ENCODE data around the gene AFAP1. TPM values are rescaled to one million over a fixed set of nuclear protein-coding genes. Genes with fewer than 3 reads are reported as not detected.

Gene AFAP1
- total RNA-seq, 1 donor from 2014 or later, result 6.7 TPM

DNA sequence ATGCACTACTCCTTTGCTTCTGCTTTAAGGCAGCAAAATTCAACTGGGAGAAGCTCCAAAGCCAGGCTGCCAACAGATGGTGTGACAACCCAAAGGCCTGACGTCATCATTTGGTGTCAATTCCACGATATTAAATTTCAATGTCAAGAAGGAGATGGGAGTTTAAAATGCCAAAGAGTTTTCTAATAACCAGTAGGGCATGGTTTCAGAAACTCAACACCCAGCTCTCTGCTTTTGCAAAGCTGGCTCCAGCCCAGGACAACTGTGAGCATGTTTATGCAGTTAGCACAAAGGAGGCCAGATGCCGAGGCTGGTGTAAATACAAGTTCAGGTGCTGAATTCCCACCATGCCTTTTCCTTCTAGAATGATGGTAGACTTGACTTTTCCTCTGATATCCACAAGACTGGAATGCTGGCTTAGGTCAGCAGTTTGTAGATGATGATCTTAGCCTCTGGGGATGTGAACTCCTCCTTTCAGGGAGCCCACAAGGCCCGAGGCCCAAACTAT, 67.3 kb downstream of the AFAP1 start:
- H3K9me3 ChIP-seq (ENCODE audit: low read depth), result no peaks in the 10 kb centered on the region
- H3K4me2 ChIP-seq, result no peak overlapping the region
- DNase-seq (ENCODE audit: low spot score), result no peak
- H3K27ac Mint-ChIP-seq, result no peak overlapping the region
- H3K27me3 Mint-ChIP-seq (ENCODE audit: insufficient read depth, low read depth), result peaks cover 4% of the 10 kb centered on the region
- H3K4me3 Mint-ChIP-seq, result no peak overlapping the region
- peaks cover 3% of the 10 kb centered on the region for H3K4me1 Mint-ChIP-seq
- no peak overlapping the region for H2AFZ ChIP-seq (replicated peaks)
- H3K27me3 ChIP-seq, result no peaks in the 10 kb centered on the region
- H3K36me3 ChIP-seq, result no peaks in the 10 kb centered on the region
- no peaks in the 10 kb centered on the region for H3F3A ChIP-seq (ENCODE audit: low read depth)
- H3K9me3 Mint-ChIP-seq, result peaks cover 5% of the 10 kb centered on the region
- H3K9ac ChIP-seq, result no peak overlapping the region
- no peak overlapping the region for H3K4me3 ChIP-seq
- H3K27ac ChIP-seq, result no peak overlapping the region
- peaks cover 6% of the 10 kb centered on the region for H3K79me2 ChIP-seq (ENCODE audit: low read depth)
- peaks cover 17% of the 10 kb centered on the region for H3K36me3 Mint-ChIP-seq
- TF ChIP-seq, protein P1, sequence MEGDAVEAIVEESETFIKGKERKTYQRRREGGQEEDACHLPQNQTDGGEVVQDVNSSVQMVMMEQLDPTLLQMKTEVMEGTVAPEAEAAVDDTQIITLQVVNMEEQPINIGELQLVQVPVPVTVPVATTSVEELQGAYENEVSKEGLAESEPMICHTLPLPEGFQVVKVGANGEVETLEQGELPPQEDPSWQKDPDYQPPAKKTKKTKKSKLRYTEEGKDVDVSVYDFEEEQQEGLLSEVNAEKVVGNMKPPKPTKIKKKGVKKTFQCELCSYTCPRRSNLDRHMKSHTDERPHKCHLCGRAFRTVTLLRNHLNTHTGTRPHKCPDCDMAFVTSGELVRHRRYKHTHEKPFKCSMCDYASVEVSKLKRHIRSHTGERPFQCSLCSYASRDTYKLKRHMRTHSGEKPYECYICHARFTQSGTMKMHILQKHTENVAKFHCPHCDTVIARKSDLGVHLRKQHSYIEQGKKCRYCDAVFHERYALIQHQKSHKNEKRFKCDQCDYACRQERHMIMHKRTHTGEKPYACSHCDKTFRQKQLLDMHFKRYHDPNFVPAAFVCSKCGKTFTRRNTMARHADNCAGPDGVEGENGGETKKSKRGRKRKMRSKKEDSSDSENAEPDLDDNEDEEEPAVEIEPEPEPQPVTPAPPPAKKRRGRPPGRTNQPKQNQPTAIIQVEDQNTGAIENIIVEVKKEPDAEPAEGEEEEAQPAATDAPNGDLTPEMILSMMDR (IDR thresholded peaks at IDR 0.05), result no peak
- TF ChIP-seq EZH2 (IDR thresholded peaks at IDR 0.05) (no peak), EZH2phosphoT487 (IDR thresholded peaks at IDR 0.05) (no peak)
- no peaks in the 10 kb centered on the region for H3K4me1 ChIP-seq
- peaks cover 3% of the 10 kb centered on the region for H4K20me1 ChIP-seq (ENCODE audit: low read depth)

DNA sequence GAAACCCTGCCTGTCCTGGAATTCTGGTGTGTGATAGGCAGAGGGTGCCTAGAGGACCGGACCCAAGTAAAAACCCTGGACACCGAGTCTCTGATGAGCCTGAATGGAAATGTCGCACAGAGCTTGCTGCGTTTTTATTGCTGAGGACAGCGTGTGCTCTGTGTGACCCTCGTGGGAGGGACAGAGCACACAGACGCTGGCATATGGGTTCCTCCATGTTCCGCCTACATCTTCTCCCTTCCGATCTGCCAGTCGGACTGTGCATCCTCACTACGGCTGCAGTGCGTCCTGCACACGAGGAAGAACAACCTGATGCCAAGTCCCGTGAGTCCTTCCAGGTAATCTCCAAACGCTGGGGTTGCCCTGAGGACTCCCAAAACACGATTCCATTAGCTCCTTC, 68.3 kb downstream of the AFAP1 start:
- no peak overlapping the region for H2AFZ ChIP-seq (replicated peaks)
- peaks cover 6% of the 10 kb centered on the region for H3K79me2 ChIP-seq (ENCODE audit: low read depth)
- H4K20me1 ChIP-seq (ENCODE audit: low read depth), result peaks cover 2% of the 10 kb centered on the region
- DNase-seq (ENCODE audit: low spot score), result no peak
- Mint-ChIP-seq H3K9me3 (peaks cover 5% of the 10 kb centered on the region), H3K27me3 (ENCODE audit: insufficient read depth, low read depth) (peaks cover 6% of the 10 kb centered on the region), H3K4me3 (no peak overlapping the region), H3K36me3 (peaks cover 19% of the 10 kb centered on the region), H3K27ac (no peak overlapping the region), H3K4me1 (peaks cover 3% of the 10 kb centered on the region)
- no peaks in the 10 kb centered on the region for H3K36me3 ChIP-seq
- no peaks in the 10 kb centered on the region for H3K4me1 ChIP-seq
- H3K4me2 ChIP-seq, result no peak overlapping the region
- TF ChIP-seq, protein P1 (IDR thresholded peaks at IDR 0.05), result no peak
- no peak for TF ChIP-seq EZH2 (IDR thresholded peaks at IDR 0.05)
- no peak for TF ChIP-seq EZH2phosphoT487 (IDR thresholded peaks at IDR 0.05)
- no peak overlapping the region for H3K27ac ChIP-seq
- H3K9me3 ChIP-seq (ENCODE audit: low read depth), result no peaks in the 10 kb centered on the region
- no peaks in the 10 kb centered on the region for H3F3A ChIP-seq (ENCODE audit: low read depth)
- H3K4me3 ChIP-seq, result no peak overlapping the region
- H3K9ac ChIP-seq, result no peak overlapping the region
- H3K27me3 ChIP-seq, result no peaks in the 10 kb centered on the region

DNA sequence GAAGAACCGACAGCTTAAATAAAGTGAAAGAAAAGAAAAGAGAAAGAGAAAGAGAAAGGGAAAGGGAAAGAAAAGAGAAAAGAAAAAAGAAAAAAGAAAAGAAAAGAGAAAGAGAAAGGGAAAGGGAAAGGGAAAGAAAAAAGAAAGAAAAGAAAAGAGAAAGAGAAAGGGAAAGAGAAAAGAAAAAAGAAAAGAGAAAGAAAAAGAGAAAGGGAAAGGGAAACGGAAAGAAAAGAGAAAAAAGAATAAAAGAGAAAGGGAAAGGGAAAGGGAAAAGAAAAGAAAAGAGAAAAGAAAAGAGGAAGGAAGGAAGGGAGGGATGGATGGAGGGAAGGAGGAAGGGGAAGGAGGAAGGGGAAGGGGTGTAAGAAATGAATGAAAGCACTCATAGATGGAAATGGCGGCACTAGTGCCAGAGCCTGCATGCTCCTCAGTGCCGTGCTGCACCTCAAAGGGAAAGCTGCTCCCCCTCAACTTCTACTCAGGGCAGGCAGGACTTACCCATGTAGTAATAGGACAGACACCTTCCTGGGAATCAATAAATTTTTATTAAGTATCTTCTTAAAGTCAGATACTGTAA, 70.7 kb downstream of the AFAP1 start:
- H3K4me2 ChIP-seq, result no peak overlapping the region
- no peaks in the 10 kb centered on the region for H3K4me1 ChIP-seq
- TF ChIP-seq EZH2 (IDR thresholded peaks at IDR 0.05) (no peak), EZH2phosphoT487 (IDR thresholded peaks at IDR 0.05) (no peak)
- TF ChIP-seq, protein P1 (IDR thresholded peaks at IDR 0.05), result no peak
- no peak overlapping the region for H2AFZ ChIP-seq (replicated peaks)
- H3K9me3 ChIP-seq (ENCODE audit: low read depth), result no peaks in the 10 kb centered on the region
- H3K79me2 ChIP-seq (ENCODE audit: low read depth), result no peaks in the 10 kb centered on the region
- Mint-ChIP-seq H3K36me3 (peaks cover 22% of the 10 kb centered on the region), H3K4me1 (no peaks in the 10 kb centered on the region), H3K27me3 (ENCODE audit: insufficient read depth, low read depth) (peaks cover 6% of the 10 kb centered on the region), H3K4me3 (no peak overlapping the region), H3K9me3 (peaks cover 8% of the 10 kb centered on the region), H3K27ac (no peak overlapping the region)
- no peaks in the 10 kb centered on the region for H3K36me3 ChIP-seq
- no peaks in the 10 kb centered on the region for H3K27me3 ChIP-seq
- no peak overlapping the region for H3K9ac ChIP-seq
- no peak for DNase-seq (ENCODE audit: low spot score)
- no peak overlapping the region for H3K27ac ChIP-seq
- H4K20me1 ChIP-seq (ENCODE audit: low read depth), result no peaks in the 10 kb centered on the region
- H3F3A ChIP-seq (ENCODE audit: low read depth), result no peaks in the 10 kb centered on the region
- H3K4me3 ChIP-seq, result no peak overlapping the region

Measured in neural progenitor cell (in vitro differentiated cells).